ENCODE data around the gene GPATCH1. TPM values are rescaled to one million over a fixed set of nuclear protein-coding genes. Genes with fewer than 3 reads are reported as not detected.

GPATCH1 gene
- total and polyA plus RNA-seq, 9 of the 15 experiments (the other 6 are each of a cell fraction or from before 2014, with no cell fraction given), result 3.7 to 9.7 (median 7.7) TPM

DNA sequence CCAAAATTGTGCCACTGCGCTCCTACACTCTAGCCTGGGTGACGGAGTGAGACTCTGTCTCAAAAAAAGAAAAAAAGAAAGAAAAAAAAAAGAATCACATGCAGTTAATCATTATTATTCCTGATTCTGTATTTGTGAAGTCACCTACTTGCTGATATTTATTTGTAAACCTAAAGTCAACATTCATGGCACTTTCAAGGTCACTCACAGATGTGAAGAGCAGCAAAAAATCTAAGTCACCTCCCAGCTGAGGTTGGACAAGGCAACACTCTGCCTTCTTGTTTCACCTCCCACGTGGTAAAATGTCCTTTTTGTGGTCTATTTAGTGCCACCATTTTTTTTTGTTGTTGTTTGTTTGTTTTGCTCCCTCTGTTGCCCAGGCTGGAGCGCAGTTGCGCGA is 77.4 kb downstream of the GPATCH1 start (continued):
- TF ChIP-seq ZNF263 (CRISPR knock-in tag; IDR thresholded peaks at IDR 0.05; ENCODE audit: borderline replicate concordance) (no peak), E2F6 (IDR thresholded peaks at IDR 0.05; ENCODE audit: borderline replicate concordance in 1 of 2, extremely low read depth in 1 of 2, insufficient read depth in 1 of 2, insufficient read length in 1 of 2, low read depth in 1 of 2, low read length in 1 of 2, poor library complexity in 1 of 2, severe bottlenecking in 1 of 2) (no peak), ZNF324 (CRISPR knock-in tag; IDR thresholded peaks at IDR 0.05) (no peak)

GRCh38 chr19:33159149-33159548 is 78.2 kb downstream of the GPATCH1 start:
- ChIA-PET POLR2A (interaction anchor here (1.4 kb wide), 1 partner anchor 11 kb away, joined by 3 read pairs; no protein-coding TSS in a partner anchor), CTCF (ENCODE audit: low intra/inter-chr PET ratio) (no interaction called here)
- DNase-seq (ENCODE audit: extremely low read depth in 1 of 4, low spot score in 3 of 4) (no peak), ATAC-seq (no peak), FAIRE-seq (no peak)
- Histone ChIP-seq H3K79me2 (ENCODE audit: control insufficient read depth, insufficient read depth, low read length) (no peaks in the 10 kb centered on the region), H4K20me1 (replicated peaks; ENCODE audit: control insufficient read depth, insufficient read depth, low read length) (no peaks in the 10 kb centered on the region), H3K9ac (ENCODE audit: insufficient read depth in 1 of 2, low read depth in 2 of 2, low read length in 2 of 2) (no peak overlapping the region), H3K4me1 (replicated peaks in 1 of 2; ENCODE audit: control insufficient read depth in 2 of 2, insufficient read depth in 2 of 2, low read length in 2 of 2) (no peaks in the 10 kb centered on the region; a peak in 1 of 5 replicates), H3K27me3 (ENCODE audit: control insufficient read depth in 2 of 2, insufficient read depth in 2 of 2, low read length in 2 of 2) (no peaks in the 10 kb centered on the region), H2AFZ (ENCODE audit: low read depth, low read length) (no peak overlapping the region), H3K9me1 (ENCODE audit: control insufficient read depth, insufficient read depth, low read length) (no peaks in the 10 kb centered on the region), H3K9me3 (replicated peaks; ENCODE audit: control insufficient read depth, insufficient read depth, low read depth, low read length) (no peaks in the 10 kb centered on the region), H3K4me3 (no peak overlapping the region), H3K27ac (ENCODE audit: extremely low read depth, low read depth, low read length) (no peak overlapping the region), H3K36me3 (ENCODE audit: control insufficient read depth, insufficient read depth, low read length) (no peaks in the 10 kb centered on the region), H3K4me2 (ENCODE audit: insufficient read depth, low read length) (no peak overlapping the region)
- in situ Hi-C loops (cut with MboI) (no loop called here), intact Hi-C loops (cut with micrococcal nuclease) (no loop called here)
- no TSS peak for BruUV-seq (replicated peaks)
- WGBS (ENCODE audit: insufficient coverage, low coverage, missing lambda C conversion rate), result 75% methylated on average over 4 of the region's 4 CpGs
- TF ChIP-seq HMGXB4 (CRISPR knock-in tag; IDR thresholded peaks at IDR 0.05) (no peak), CTCFL (IDR thresholded peaks at IDR 0.05; ENCODE audit: borderline replicate concordance, insufficient read depth, low read depth, low read length, poor library complexity, severe bottlenecking) (no peak), JUN (IDR thresholded peaks at IDR 0.05; ENCODE audit: borderline replicate concordance, low read depth, low read length) (no peak), JUN (CRISPR knock-in tag; IDR thresholded peaks at IDR 0.05; ENCODE audit: borderline replicate concordance) (no peak), KLF10 (CRISPR knock-in tag; IDR thresholded peaks at IDR 0.05) (no peak)
- TF ChIP-seq, protein P1, sequence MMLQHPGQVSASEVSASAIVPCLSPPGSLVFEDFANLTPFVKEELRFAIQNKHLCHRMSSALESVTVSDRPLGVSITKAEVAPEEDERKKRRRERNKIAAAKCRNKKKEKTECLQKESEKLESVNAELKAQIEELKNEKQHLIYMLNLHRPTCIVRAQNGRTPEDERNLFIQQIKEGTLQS (IDR thresholded peaks at IDR 0.05), result peak; percentile 24; the same call in 1 of the 2 replicates
- TF ChIP-seq, protein P1 (CRISPR knock-in tag; conservative IDR thresholded peaks at IDR 0.05), result no peak

Measured in K562 (cell line).